Prostate gland (tissue), 2 donors: ENCODE data around the gene AGPAT4.

Source experiments
- CTCF ChIP-seq, 4 experiments: fragments of 200-600 bp in 2 of 4; fragments of 450-650 bp in 2 of 4; sonication (generic) in 2 of 4; IDR thresholded peaks; 1 replicate in 3 of 4; 2 replicates in 1 of 4; pipeline ENCODE4 v1.5.1; 2016 to 2019; ENCODE audit warnings: antibody characterized with exemption in 4 of 4, mild to moderate bottlenecking in 2 of 4, moderate library complexity in 2 of 4
- POLR2A ChIP-seq: fragments of 450-650 bp; IDR thresholded peaks from one replicate; pipeline ENCODE4 v1.6.1; 2016; ENCODE audit warnings: antibody characterized with exemption, mild to moderate bottlenecking
- POLR2AphosphoS5 ChIP-seq: sonication (generic); formaldehyde crosslinking; IDR thresholded peaks from one replicate; pipeline ENCODE4 v1.6.1; 2017; ENCODE audit warnings: antibody characterized with exemption

GRCh38 chr6:161239001-161239400, 34.9 kb downstream of the AGPAT4 start:
- no peak for TF ChIP-seq CTCF (IDR thresholded peaks at IDR 0.05)
- TF ChIP-seq POLR2A = no peak
- no peak for TF ChIP-seq POLR2AphosphoS5
